ENCODE results near the gene RNASE11. TPM values are rescaled to one million over a fixed set of nuclear protein-coding genes. Genes with fewer than 3 reads are reported as not detected.

Gene RNASE11
- total RNA-seq, 2 donors from 2014 or later = not detected

DNA sequence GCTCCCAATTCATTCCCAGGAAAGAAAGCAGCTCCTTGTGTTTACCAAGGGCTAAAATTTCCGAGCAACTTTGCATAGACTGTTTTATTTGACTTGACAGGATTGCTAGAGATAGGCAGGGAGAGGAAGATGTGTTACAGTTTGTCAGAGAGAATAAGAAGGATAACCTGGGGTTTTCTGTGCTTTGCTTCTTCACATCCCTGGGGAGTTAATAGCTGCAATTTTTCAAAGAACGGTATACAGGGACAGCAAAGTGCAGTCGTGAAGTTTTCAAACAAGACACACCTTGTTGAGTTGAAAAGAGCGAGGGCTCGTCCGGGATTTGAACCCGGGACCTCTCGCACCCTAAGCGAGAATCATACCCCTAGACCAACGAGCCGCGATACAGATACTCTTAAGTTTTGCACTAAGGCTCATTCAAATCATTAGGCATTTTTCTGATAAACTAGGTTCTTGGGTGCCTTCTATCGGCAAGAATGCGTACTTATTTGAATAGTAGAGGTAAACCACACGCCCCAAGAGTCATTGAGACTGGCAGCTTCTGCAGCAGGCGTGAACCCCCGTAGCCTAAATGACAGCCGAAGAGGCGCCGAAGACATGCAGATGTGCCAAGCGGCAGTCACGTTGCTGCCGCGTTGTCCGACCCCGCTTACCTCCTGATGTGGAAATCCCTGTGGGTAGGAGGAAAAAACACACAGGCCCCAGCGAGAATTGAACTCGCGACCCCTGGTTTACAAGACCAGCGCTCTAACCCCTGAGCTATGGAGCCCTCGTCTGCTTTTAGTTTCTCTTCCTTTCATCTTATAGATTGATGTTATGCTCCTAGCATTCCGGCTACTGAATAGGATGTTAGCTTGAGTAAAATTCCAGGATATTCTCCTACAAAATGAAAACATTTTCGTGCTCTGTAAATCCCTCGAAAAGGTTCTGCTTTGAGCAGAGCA is 25.6 kb upstream of the RNASE11 start:
- DNase-seq (ENCODE audit: low spot score) (peak; percentile 57), ATAC-seq (ENCODE audit: insufficient number of reproducible peaks, low FRiP score, low read depth) (peak; percentile 79)
- Histone ChIP-seq H3K36me3 (no peaks in the 10 kb centered on the region), H3K27ac (peak overlapping the region; percentile 74 to 75), H3K4me3 (peak overlapping the region; percentile 77), H3K27me3 (replicated peaks; ENCODE audit: insufficient read depth) (no peaks in the 10 kb centered on the region), H3K4me1 (ENCODE audit: control insufficient read depth in 1 of 2, low read depth in 2 of 2) (peaks cover 0 to 23% of the 10 kb centered on the region in 2 donors), H3K9me3 (no peaks in the 10 kb centered on the region)
- TF ChIP-seq, protein P1, sequence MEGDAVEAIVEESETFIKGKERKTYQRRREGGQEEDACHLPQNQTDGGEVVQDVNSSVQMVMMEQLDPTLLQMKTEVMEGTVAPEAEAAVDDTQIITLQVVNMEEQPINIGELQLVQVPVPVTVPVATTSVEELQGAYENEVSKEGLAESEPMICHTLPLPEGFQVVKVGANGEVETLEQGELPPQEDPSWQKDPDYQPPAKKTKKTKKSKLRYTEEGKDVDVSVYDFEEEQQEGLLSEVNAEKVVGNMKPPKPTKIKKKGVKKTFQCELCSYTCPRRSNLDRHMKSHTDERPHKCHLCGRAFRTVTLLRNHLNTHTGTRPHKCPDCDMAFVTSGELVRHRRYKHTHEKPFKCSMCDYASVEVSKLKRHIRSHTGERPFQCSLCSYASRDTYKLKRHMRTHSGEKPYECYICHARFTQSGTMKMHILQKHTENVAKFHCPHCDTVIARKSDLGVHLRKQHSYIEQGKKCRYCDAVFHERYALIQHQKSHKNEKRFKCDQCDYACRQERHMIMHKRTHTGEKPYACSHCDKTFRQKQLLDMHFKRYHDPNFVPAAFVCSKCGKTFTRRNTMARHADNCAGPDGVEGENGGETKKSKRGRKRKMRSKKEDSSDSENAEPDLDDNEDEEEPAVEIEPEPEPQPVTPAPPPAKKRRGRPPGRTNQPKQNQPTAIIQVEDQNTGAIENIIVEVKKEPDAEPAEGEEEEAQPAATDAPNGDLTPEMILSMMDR (IDR thresholded peaks at IDR 0.05) = peak; percentile 80

DNA sequence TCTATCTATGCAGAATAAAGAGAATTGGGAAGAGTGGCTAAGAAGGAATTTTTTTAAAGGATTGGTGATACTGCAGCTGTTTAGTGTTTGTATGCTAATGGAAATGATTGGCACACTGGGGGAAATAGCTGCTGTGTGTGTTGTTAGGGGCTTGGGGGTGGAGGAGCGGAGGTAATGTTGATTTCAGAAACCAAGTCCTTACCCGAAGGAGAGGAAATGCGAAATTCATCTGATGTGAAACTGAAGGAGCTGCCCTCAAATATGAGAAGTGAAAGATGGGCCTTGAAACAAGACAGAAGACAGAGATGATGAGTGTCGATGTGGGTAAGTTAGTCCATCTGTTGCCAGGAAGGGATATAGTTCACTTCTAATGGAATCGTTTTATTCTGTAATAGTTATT is 24.6 kb upstream of the RNASE11 start:
- Histone ChIP-seq H3K4me1 (ENCODE audit: control insufficient read depth in 1 of 2, low read depth in 2 of 2) (peaks cover 0 to 23% of the 10 kb centered on the region in 2 donors), H3K9me3 (no peaks in the 10 kb centered on the region), H3K27ac (peak overlapping the region; percentile 42 to 74), H3K4me3 (no peak overlapping the region), H3K27me3 (replicated peaks; ENCODE audit: insufficient read depth) (no peaks in the 10 kb centered on the region), H3K36me3 (no peaks in the 10 kb centered on the region)
- ATAC-seq (ENCODE audit: insufficient number of reproducible peaks, low FRiP score, low read depth) (no peak), DNase-seq (ENCODE audit: low spot score) (no peak)
- TF ChIP-seq, protein P1 (IDR thresholded peaks at IDR 0.05) = no peak

DNA sequence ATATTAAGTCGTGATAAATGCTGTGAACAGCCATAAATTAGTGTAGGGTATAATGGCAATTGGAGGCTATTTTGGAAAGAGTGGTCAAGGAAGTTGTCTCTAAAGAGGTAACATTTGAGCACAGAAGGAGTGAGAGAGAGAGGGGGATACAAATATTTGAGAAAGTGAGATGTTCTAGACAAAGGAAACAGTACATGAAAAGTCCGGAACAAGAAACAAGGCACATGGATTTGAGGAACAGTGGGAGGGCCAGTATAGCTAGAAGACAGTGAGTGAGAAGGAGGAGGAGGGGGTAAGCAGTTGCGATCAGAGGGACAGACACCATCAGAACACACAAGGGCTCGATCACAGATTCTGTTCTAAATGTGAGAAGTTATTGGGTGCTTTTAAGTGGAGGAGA is 23.5 kb upstream of the RNASE11 start:
- no peak overlapping the region for H3K27ac ChIP-seq

DNA sequence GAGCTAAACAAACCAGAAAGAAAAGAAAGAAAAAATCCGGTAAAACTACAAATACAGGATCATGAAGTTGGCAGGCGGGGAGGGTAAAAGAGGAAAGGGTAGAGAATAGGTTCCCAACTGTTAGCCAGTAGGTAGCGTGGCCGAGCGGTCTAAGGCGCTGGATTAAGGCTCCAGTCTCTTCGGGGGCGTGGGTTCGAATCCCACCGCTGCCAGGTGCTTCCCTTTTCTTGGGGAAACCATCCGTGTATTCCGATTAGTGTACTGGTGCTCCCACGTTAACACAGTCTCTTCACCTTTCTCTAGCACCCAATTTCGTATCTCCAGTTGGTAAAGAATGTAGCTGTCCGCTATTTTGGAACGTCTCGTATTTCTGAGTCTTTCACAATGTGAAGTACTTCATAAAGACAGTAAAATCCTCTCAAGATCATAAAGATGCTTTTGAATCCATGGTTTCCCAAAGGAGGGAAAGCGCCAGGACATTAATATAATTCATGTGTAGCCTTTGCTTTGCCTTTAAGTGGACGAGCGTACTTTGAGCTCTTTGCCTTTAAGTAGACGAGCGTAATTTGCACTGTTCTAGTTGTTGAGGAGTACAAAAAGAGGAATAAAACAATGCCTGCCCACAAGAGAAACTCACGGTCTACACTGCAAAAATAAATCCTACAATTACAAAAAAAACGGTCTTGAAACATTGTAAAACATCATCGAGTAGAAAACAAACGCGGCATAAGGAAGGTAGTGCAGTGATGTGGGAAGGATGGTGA is 22.4 kb upstream of the RNASE11 start:
- peak overlapping the region; percentile 48 to 66 for H3K27ac ChIP-seq
- H3K9me3 ChIP-seq = no peaks in the 10 kb centered on the region
- H3K4me1 ChIP-seq (ENCODE audit: control insufficient read depth in 1 of 2, low read depth in 2 of 2) = peaks cover 0 to 23% of the 10 kb centered on the region in 2 donors
- DNase-seq (ENCODE audit: low spot score) (no peak), ATAC-seq (ENCODE audit: insufficient number of reproducible peaks, low FRiP score, low read depth) (no peak)
- H3K4me3 ChIP-seq = peak overlapping the region; percentile 81
- no peaks in the 10 kb centered on the region for H3K36me3 ChIP-seq
- TF ChIP-seq, protein P1 (IDR thresholded peaks at IDR 0.05) = no peak
- no peaks in the 10 kb centered on the region for H3K27me3 ChIP-seq (replicated peaks; ENCODE audit: insufficient read depth)

More for the DNA sequence above, 23.5 kb upstream of the RNASE11 start:
- Histone ChIP-seq H3K4me1 (ENCODE audit: control insufficient read depth in 1 of 2, low read depth in 2 of 2) (peaks cover 0 to 23% of the 10 kb centered on the region in 2 donors), H3K4me3 (no peak overlapping the region), H3K36me3 (no peaks in the 10 kb centered on the region), H3K9me3 (no peaks in the 10 kb centered on the region), H3K27me3 (replicated peaks; ENCODE audit: insufficient read depth) (no peaks in the 10 kb centered on the region)
- TF ChIP-seq, protein P1 (IDR thresholded peaks at IDR 0.05) = no peak
- DNase-seq (ENCODE audit: low spot score) (no peak), ATAC-seq (ENCODE audit: insufficient number of reproducible peaks, low FRiP score, low read depth) (no peak)
